Lower leg skin (tissue), 3 donors: ENCODE measurements around the gene ATXN7L3.

Source experiments
- CTCF ChIP-seq, 3 donors: fragments of 450-650 bp; IDR thresholded peaks; one replicate each; pipeline ENCODE4 v1.5.1; 2016; ENCODE audit warnings: antibody characterized with exemption in 3 of 3, mild to moderate bottlenecking in 3 of 3, moderate library complexity in 2 of 3
- POLR2A ChIP-seq, 2 donors: fragments of 450-650 bp; IDR thresholded peaks; one replicate each; pipeline ENCODE4 v1.6.1; 2016 to 2017; ENCODE audit warnings: antibody characterized with exemption in 2 of 2, mild to moderate bottlenecking in 1 of 2, moderate library complexity in 1 of 2

GRCh38 chr17:44213403-44214229 is 13.9 kb upstream of the ATXN7L3 start:
- TF ChIP-seq CTCF (IDR thresholded peaks at IDR 0.05) (no peak), POLR2A (IDR thresholded peaks at IDR 0.05) (no peak)
